GM12878 (cell line): ENCODE results near the gene HPCA.

Experiments
- DPF2 ChIP-seq: fragments of 450-650 bp; IDR thresholded peaks from 2 replicates; pipeline ENCODE4 v1.6.1; 2017; ENCODE audit warnings: mild to moderate bottlenecking
- EP300 ChIP-seq, 2 experiments: fragments of 150-350 bp in 1 of 2; IDR thresholded peaks; 2 replicates each; pipeline ENCODE4 v1.6.1; 2011 to 2012; ENCODE audit warnings: low read depth in 2 of 2, low read length in 2 of 2, borderline replicate concordance in 1 of 2, improper control_type of control experiment in 1 of 2, inconsistent platforms in 1 of 2; ENCODE audit not compliant: control insufficient read depth in 1 of 2
- EZH2 ChIP-seq: IDR thresholded peaks from 2 replicates; pipeline ENCODE4 v1.6.1; 2012; ENCODE audit warnings: low read depth, mild to moderate bottlenecking, control low read depth, inconsistent platforms, low read length, borderline replicate concordance; ENCODE audit not compliant: control insufficient read depth
- HDAC6 ChIP-seq: fragments of 200-600 bp; sonication (generic); IDR thresholded peaks from one replicate; pipeline ENCODE4 v1.8.0; 2017; ENCODE audit warnings: antibody characterized with exemption; ENCODE audit not compliant: unreplicated experiment
- MYC ChIP-seq: IDR thresholded peaks from 2 replicates; pipeline ENCODE4 v1.6.1; 2011; ENCODE audit warnings: mild to moderate bottlenecking, low read length, moderate library complexity, inconsistent platforms; ENCODE audit not compliant: insufficient read depth, insufficient replicate concordance, insufficient read length, severe bottlenecking
- POLR2A ChIP-seq: IDR thresholded peaks from 2 replicates; pipeline ENCODE4 v1.6.1; 2011; ENCODE audit warnings: low read depth, mild to moderate bottlenecking, low read length
- POLR2AphosphoS2 ChIP-seq: IDR thresholded peaks from 2 replicates; pipeline ENCODE4 v1.6.1; 2011; ENCODE audit warnings: low read depth, mild to moderate bottlenecking, low read length, improper control_type of control experiment, moderate library complexity
- RBBP5 ChIP-seq: fragments of 200-600 bp; sonication (generic); conservative IDR thresholded peaks from 2 replicates; pipeline ENCODE4 v1.6.1; 2016
- RCOR1 ChIP-seq: conservative IDR thresholded peaks from 2 replicates; pipeline ENCODE4 v1.6.1; 2012; ENCODE audit warnings: low read depth, low read length, improper control_type of control experiment
- RFX5 ChIP-seq: IDR thresholded peaks from 2 replicates; pipeline ENCODE4 v1.6.1; 2011; ENCODE audit warnings: low read depth, low read length, improper control_type of control experiment
- TF ChIP-seq, protein P1 (sequence below), 3 experiments: IDR thresholded peaks in 2 of 3; conservative IDR thresholded peaks in 1 of 3; 2 replicates each; pipeline ENCODE4 v1.5.1; 2011; ENCODE audit warnings: low read depth in 3 of 3, low read length in 3 of 3, mild to moderate bottlenecking in 3 of 3, control low read depth in 2 of 3, moderate library complexity in 2 of 3, inconsistent platforms in 1 of 3, mixed read lengths in 1 of 3; ENCODE audit not compliant: control insufficient read depth in 2 of 3, insufficient read depth in 1 of 3; ENCODE audit errors: extremely low read depth in 1 of 3
- TF ChIP-seq, protein P2 (sequence below): fragments of 450-650 bp; IDR thresholded peaks from 2 replicates; pipeline ENCODE4 v1.6.1; 2016; ENCODE audit warnings: mild to moderate bottlenecking
- TF ChIP-seq, protein P3 (sequence below): IDR thresholded peaks from 2 replicates; pipeline ENCODE4 v1.6.1; 2011; ENCODE audit warnings: low read depth, low read length, improper control_type of control experiment, borderline replicate concordance

DNA sequence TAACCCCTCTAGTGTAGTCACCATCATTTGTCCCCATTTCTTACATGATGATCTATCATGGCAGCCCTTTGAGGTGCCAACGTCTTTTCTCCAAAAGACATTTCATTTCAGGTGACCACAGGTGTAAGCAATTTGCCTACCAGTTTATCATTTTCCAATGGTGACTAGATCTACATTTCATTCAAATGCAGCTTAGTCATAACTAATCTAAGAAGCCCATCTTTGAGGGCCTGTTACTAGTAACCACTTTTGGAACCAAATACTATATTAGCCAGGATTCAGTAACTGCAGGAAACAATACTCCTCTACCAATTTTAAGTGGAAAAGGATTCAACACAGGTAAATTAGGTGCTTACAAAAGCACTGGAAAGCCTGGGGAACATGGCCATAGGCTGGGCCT is 45.5 kb downstream of the HPCA start:
- TF ChIP-seq, protein P1, sequence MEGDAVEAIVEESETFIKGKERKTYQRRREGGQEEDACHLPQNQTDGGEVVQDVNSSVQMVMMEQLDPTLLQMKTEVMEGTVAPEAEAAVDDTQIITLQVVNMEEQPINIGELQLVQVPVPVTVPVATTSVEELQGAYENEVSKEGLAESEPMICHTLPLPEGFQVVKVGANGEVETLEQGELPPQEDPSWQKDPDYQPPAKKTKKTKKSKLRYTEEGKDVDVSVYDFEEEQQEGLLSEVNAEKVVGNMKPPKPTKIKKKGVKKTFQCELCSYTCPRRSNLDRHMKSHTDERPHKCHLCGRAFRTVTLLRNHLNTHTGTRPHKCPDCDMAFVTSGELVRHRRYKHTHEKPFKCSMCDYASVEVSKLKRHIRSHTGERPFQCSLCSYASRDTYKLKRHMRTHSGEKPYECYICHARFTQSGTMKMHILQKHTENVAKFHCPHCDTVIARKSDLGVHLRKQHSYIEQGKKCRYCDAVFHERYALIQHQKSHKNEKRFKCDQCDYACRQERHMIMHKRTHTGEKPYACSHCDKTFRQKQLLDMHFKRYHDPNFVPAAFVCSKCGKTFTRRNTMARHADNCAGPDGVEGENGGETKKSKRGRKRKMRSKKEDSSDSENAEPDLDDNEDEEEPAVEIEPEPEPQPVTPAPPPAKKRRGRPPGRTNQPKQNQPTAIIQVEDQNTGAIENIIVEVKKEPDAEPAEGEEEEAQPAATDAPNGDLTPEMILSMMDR (IDR thresholded peaks at IDR 0.05 in 2 of 3, conservative IDR thresholded peaks at IDR 0.05 in 1 of 3; ENCODE audit: control insufficient read depth in 2 of 3, extremely low read depth in 1 of 3, insufficient read depth in 1 of 3, low read depth in 3 of 3, low read length in 3 of 3), result no peak
- TF ChIP-seq POLR2A (no peak), EZH2 (no peak), HDAC6 (no peak), MYC (no peak), RCOR1 (no peak), EP300 (IDR thresholded peaks at IDR 0.05; ENCODE audit: borderline replicate concordance in 1 of 2, control insufficient read depth in 1 of 2, low read depth in 2 of 2, low read length in 2 of 2) (no peak), DPF2 (no peak), RFX5 (no peak), RBBP5 (no peak), POLR2AphosphoS2 (no peak)
- TF ChIP-seq, protein P2, sequence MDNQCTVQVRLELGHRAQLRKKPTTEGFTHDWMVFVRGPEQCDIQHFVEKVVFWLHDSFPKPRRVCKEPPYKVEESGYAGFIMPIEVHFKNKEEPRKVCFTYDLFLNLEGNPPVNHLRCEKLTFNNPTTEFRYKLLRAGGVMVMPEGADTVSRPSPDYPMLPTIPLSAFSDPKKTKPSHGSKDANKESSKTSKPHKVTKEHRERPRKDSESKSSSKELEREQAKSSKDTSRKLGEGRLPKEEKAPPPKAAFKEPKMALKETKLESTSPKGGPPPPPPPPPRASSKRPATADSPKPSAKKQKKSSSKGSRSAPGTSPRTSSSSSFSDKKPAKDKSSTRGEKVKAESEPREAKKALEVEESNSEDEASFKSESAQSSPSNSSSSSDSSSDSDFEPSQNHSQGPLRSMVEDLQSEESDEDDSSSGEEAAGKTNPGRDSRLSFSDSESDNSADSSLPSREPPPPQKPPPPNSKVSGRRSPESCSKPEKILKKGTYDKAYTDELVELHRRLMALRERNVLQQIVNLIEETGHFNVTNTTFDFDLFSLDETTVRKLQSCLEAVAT, result no peak
- TF ChIP-seq, protein P3, sequence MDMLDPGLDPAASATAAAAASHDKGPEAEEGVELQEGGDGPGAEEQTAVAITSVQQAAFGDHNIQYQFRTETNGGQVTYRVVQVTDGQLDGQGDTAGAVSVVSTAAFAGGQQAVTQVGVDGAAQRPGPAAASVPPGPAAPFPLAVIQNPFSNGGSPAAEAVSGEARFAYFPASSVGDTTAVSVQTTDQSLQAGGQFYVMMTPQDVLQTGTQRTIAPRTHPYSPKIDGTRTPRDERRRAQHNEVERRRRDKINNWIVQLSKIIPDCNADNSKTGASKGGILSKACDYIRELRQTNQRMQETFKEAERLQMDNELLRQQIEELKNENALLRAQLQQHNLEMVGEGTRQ, result no peak
